Measurements from ENCODE around the gene CFAP74.

DNA sequence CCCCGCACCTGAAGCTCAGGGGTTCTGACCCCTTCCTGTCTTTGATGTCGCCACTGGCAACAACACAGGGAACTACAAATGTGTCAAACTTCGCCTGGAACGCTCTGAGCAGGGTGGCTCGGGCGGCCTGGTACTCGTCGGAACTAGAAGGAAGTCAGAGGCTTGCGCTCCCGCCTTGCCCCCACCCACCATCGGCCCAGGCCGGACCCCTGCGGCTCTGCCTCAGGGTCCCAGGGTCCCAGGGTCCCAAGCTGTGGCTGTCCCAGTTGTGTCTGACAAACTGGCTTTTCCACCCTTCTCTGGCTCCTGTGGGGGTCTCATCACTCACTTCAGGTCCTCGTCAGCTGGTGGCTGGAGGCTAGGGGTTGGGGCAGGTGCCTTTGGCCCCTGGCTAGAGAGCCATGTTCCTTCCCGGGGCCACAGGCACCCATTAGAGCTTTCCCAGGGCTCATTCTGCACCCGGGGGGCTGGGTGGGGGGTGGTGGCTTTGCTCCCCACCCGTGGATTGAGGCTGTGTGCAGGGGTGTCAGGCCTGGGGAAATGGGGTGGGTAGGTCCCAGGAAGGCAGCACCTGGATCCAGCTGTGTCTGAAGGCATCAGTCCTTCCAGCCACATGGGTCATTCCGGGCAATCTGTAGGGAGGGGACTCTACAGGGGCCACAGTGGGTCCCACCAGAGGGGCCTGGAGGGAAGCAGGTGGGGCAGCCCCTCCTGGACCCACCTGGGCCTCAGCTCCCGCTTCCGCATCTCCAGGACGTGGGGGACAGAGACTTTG is 76.5 kb downstream of the CFAP74 start:
- TF ChIP-seq TAF1 (IDR thresholded peaks at IDR 0.05; ENCODE audit: low read depth), result no peak
- TF ChIP-seq, protein P1, sequence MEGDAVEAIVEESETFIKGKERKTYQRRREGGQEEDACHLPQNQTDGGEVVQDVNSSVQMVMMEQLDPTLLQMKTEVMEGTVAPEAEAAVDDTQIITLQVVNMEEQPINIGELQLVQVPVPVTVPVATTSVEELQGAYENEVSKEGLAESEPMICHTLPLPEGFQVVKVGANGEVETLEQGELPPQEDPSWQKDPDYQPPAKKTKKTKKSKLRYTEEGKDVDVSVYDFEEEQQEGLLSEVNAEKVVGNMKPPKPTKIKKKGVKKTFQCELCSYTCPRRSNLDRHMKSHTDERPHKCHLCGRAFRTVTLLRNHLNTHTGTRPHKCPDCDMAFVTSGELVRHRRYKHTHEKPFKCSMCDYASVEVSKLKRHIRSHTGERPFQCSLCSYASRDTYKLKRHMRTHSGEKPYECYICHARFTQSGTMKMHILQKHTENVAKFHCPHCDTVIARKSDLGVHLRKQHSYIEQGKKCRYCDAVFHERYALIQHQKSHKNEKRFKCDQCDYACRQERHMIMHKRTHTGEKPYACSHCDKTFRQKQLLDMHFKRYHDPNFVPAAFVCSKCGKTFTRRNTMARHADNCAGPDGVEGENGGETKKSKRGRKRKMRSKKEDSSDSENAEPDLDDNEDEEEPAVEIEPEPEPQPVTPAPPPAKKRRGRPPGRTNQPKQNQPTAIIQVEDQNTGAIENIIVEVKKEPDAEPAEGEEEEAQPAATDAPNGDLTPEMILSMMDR (IDR thresholded peaks at IDR 0.05; ENCODE audit: poor library complexity, severe bottlenecking), result no peak

Data from neural cell (in vitro differentiated cells).